ENCODE data around the gene MED27. TPM values are rescaled to one million over a fixed set of nuclear protein-coding genes. Genes with fewer than 3 reads are reported as not detected.

Gene MED27
- total RNA-seq, 1 donor from 2014 or later, result 10.5 TPM

DNA sequence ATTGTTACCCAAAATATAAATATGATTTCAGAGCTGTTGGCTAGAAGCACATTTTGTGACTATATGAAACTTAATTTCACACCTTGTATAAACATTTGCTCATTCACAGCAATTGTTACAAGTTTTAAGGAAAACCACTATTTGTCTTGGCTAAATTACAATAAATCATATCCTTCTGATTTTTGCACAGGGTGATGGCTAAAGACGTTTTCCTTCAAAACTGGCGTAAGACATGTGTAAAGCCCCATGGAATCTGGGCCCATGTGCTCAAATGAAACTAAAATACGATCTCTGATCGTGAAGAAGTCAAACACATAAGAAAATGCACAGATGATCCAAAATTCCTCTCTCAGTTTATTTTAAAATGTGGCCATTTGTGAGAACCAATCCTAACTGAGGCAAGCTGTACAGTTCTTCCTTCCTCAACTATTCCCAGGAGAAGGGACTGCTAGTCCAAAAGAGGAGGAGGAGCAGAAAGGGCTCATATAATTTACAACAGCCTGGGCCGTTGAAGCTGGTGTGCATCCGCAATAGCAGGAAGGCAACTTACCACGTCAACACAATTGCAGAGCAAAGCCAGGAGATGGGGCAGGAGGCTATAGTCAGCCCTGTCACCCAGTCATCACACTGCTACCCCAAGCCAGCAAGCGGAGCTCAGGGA, 98.4 kb downstream of the MED27 start:
- H3K27me3 ChIP-seq (ENCODE audit: control insufficient read depth, insufficient read depth, low read length), result no peaks in the 10 kb centered on the region
- H3K4me3 ChIP-seq (ENCODE audit: low read depth, low read length), result no peak overlapping the region
- TF ChIP-seq, protein P1, sequence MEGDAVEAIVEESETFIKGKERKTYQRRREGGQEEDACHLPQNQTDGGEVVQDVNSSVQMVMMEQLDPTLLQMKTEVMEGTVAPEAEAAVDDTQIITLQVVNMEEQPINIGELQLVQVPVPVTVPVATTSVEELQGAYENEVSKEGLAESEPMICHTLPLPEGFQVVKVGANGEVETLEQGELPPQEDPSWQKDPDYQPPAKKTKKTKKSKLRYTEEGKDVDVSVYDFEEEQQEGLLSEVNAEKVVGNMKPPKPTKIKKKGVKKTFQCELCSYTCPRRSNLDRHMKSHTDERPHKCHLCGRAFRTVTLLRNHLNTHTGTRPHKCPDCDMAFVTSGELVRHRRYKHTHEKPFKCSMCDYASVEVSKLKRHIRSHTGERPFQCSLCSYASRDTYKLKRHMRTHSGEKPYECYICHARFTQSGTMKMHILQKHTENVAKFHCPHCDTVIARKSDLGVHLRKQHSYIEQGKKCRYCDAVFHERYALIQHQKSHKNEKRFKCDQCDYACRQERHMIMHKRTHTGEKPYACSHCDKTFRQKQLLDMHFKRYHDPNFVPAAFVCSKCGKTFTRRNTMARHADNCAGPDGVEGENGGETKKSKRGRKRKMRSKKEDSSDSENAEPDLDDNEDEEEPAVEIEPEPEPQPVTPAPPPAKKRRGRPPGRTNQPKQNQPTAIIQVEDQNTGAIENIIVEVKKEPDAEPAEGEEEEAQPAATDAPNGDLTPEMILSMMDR (IDR thresholded peaks at IDR 0.05; ENCODE audit: insufficient read depth, low read length, severe bottlenecking), result no peak
- DNase-seq (ENCODE audit: low read depth) (no peak), FAIRE-seq (no peak)
- no peaks in the 10 kb centered on the region for H3K36me3 ChIP-seq (ENCODE audit: control insufficient read depth, insufficient read depth, low read length)

DNA sequence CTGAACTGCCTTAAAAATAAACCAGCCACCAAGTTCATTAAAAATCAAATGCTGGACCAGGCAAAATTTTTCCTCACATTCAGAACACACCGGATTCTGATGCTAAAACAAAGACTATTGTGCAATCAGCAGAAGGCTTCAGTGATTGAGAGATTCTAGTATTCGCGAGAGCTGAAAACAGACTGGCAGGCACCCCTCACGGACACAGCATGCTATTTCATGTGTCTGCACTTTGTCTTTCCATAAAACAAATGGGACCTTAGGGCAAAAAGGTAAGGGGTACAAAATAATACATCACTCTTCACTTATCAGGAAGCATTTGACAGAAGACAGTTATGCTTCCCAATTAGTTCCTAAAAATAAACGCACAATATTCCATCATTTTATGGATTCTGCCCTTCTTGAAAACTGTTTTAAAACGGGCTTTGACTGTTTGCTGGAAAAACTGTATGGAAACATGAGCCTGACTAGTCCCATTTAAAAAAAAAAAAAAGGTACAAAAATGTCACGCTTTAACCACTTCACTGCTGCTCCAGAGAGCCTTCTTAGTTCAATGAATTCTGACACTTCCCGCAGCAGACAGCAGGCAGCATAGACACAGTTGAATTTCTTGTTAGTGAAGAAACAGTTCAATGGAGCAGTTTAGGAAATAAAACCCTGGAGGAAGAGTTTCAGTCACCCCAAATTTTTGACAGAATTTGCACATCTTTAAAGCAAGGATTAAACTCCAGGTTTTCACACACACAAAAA, 99.2 kb downstream of the MED27 start:
- DNase-seq (ENCODE audit: low read depth), result no peak
- Histone ChIP-seq H3K36me3 (ENCODE audit: control insufficient read depth, insufficient read depth, low read length) (no peaks in the 10 kb centered on the region), H3K4me3 (ENCODE audit: low read depth, low read length) (no peak overlapping the region), H3K27me3 (ENCODE audit: control insufficient read depth, insufficient read depth, low read length) (no peaks in the 10 kb centered on the region)
- TF ChIP-seq, protein P1 (IDR thresholded peaks at IDR 0.05; ENCODE audit: insufficient read depth, low read length, severe bottlenecking), result no peak
- FAIRE-seq, result no peak

DNA sequence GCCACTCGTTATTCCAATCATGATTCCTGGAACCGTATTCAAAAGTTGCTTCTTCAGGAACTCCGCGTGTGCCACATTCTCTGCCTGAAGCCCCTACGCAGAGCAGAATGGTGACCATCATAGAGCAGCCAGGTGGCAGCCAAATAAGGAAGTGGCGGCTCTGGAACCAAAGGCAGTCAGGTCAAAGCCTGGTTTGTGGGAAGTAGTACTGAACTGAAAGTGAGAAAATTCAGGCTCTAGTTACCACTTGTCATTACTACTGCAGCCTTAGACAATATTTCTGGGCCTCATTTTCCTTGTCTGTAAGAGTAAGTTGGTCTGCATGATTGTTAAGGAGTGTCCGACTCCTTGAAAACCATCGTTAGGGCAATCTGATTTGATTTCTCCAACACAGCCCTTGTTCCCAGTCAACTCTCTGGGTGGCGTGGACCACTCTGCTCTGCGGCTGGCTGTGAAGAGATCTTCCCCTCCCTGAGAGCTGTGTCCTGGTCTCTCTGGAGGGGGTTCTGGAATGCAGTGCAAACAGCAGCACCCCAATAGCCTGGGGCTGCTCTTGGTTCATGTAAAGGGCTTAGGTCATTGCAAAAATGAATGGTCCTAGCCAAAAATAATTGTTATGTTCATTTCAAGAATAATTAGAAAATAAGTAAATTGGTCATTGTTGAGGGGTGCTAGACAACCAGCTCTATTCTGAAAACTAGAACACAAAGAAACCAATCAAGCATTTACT, 102.4 kb downstream of the MED27 start:
- no peaks in the 10 kb centered on the region for H3K36me3 ChIP-seq (ENCODE audit: control insufficient read depth, insufficient read depth, low read length)
- TF ChIP-seq, protein P1 (IDR thresholded peaks at IDR 0.05; ENCODE audit: insufficient read depth, low read length, severe bottlenecking), result no peak
- no peak overlapping the region for H3K4me3 ChIP-seq (ENCODE audit: low read depth, low read length)
- DNase-seq (ENCODE audit: low read depth) (no peak), FAIRE-seq (no peak)
- no peaks in the 10 kb centered on the region for H3K27me3 ChIP-seq (ENCODE audit: control insufficient read depth, insufficient read depth, low read length)

DNA sequence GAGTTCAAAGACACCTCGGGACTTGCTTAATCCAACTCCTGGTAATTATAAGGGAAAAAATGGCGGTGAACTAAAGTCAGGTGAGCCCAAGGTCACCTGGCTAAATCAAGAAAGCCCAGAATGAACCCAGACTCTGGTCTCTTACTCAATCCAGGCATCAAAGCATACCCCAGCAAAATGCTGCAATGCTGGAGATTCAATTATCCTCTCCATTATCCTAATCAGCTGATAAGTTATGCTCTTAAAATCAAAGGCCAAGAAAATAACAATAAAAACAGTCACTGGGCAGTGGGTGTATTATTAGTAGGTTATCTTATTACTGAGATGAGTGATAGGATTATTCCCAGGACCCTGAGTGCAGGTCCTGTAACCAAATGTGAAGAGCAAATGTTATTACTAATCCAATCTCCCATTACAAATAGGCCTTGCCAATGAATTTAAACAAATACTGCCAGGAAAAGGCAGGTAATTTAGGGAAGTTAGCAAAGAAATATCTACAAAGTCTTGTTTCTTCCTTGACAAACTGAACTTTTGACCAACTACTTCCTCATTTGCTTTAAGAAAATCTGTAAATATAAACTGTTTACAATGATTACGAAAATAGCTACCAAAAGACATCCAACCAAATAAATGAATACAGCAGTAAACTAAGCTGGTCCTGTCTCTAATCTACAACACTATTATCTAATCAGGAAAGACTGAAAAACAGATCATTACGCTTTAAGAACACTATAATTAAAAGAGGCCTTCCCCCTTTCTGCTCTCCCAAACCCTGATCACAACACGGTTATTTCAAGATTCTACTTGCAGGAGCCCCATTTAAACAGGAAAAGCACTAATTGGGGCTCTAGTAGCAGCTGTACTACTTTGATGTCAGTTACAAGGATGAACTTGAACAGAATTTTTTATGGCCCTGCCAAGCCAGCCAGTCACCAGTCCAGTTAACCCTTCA, 103.2 kb downstream of the MED27 start:
- Histone ChIP-seq H3K27me3 (ENCODE audit: control insufficient read depth, insufficient read depth, low read length) (no peaks in the 10 kb centered on the region), H3K36me3 (ENCODE audit: control insufficient read depth, insufficient read depth, low read length) (no peaks in the 10 kb centered on the region), H3K4me3 (ENCODE audit: low read depth, low read length) (no peak overlapping the region)
- DNase-seq (ENCODE audit: low read depth) (no peak), FAIRE-seq (no peak)
- TF ChIP-seq, protein P1 (IDR thresholded peaks at IDR 0.05; ENCODE audit: insufficient read depth, low read length, severe bottlenecking), result no peak

DNA sequence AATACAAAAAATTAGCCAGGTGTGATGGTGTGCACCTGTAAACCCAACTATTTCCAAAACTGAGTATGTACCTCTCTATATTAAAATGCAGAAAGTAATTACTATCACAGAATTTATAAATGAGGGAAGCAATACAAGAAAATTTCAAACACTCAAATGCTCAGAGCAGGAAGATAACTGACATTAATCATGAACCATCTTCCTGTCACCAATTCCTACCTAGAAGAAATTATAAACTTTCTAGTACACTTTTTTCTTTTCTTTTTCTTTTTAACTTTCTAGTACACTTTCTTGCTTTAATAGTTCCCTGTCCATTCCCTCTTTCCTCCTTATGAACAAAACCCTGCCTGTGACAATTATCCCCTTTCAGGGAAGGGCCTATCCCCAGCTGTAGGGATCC, 106.8 kb downstream of the MED27 start:
- FAIRE-seq (no peak), DNase-seq (ENCODE audit: low read depth) (no peak)
- Histone ChIP-seq H3K27me3 (ENCODE audit: control insufficient read depth, insufficient read depth, low read length) (no peaks in the 10 kb centered on the region), H3K4me3 (ENCODE audit: low read depth, low read length) (no peak overlapping the region), H3K36me3 (ENCODE audit: control insufficient read depth, insufficient read depth, low read length) (no peaks in the 10 kb centered on the region)
- TF ChIP-seq, protein P1 (IDR thresholded peaks at IDR 0.05; ENCODE audit: insufficient read depth, low read length, severe bottlenecking), result no peak
